ENCODE measurements around the gene TMPRSS12. TPM values are rescaled to one million over a fixed set of nuclear protein-coding genes. Genes with fewer than 3 reads are reported as not detected.
"Not testable (repeated sequence)": the region's sequence is repeated elsewhere in the genome, so short reads cannot be mapped to it uniquely, and the experiment has no call there.

The TMPRSS12 gene
- total RNA-seq, 1 donor from 2014 or later, result not detected

DNA sequence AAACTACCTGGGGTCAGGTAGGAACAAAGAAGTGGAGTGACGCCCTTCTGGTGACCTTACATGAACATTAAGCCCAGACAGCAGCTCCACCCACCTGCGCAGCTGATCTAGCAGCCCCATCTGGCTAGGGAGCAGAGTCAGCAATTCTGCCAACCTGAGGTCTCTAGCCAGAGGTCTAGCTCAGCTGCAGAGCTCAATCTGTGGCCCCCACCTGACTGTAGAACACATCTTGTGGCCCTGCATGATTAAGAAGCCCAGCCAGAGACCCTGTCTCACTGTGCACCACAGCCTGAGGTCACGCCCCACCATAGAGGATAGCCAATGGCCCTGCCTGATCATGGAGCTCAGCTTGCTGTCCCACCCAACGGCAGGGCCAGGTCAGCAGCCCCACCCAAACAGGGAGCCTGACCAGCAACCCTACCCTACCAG lies 59.0 kb downstream of the TMPRSS12 start:
- DNase-seq, result no peak
- no peak overlapping the region for H3K4me3 ChIP-seq
- H3K27me3 ChIP-seq, result no peaks in the 10 kb centered on the region
- TF ChIP-seq, protein P1, sequence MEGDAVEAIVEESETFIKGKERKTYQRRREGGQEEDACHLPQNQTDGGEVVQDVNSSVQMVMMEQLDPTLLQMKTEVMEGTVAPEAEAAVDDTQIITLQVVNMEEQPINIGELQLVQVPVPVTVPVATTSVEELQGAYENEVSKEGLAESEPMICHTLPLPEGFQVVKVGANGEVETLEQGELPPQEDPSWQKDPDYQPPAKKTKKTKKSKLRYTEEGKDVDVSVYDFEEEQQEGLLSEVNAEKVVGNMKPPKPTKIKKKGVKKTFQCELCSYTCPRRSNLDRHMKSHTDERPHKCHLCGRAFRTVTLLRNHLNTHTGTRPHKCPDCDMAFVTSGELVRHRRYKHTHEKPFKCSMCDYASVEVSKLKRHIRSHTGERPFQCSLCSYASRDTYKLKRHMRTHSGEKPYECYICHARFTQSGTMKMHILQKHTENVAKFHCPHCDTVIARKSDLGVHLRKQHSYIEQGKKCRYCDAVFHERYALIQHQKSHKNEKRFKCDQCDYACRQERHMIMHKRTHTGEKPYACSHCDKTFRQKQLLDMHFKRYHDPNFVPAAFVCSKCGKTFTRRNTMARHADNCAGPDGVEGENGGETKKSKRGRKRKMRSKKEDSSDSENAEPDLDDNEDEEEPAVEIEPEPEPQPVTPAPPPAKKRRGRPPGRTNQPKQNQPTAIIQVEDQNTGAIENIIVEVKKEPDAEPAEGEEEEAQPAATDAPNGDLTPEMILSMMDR (IDR thresholded peaks at IDR 0.05), result no peak
- intact Hi-C loops (cut with DNase I), result no loop called here
- no peak for ATAC-seq
- no peak overlapping the region for H3K27ac ChIP-seq
- no peaks in the 10 kb centered on the region for H3K4me1 ChIP-seq
- no peaks in the 10 kb centered on the region for H3K36me3 ChIP-seq
- no peaks in the 10 kb centered on the region for H3K9me3 ChIP-seq

DNA sequence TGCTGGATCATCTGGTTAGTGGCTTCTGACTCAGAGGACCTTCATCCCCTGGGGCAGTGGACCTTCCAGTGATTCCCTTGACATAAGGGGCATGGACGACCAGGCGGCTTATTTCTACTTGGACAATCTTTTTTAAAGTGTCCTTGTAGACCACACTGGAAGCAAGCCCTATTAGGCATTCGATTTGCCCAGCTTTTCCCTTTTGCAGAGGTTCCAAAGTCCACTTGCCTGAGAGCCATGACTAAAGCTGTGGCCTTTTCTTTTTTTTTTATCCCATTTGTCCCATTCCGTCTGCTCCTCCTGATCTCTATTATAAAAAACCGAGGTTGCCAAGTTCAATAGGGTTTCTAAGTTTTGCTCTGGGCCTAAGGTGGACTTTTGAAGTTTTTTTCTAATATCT lies 65.8 kb downstream of the TMPRSS12 start:
- intact Hi-C loops (cut with DNase I); H3K4me3 ChIP-seq; H3K9me3 ChIP-seq; H3K27ac ChIP-seq; H3K4me1 ChIP-seq; H3K27me3 ChIP-seq; ATAC-seq; H3K36me3 ChIP-seq; DNase-seq: not testable (repeated sequence)

DNA sequence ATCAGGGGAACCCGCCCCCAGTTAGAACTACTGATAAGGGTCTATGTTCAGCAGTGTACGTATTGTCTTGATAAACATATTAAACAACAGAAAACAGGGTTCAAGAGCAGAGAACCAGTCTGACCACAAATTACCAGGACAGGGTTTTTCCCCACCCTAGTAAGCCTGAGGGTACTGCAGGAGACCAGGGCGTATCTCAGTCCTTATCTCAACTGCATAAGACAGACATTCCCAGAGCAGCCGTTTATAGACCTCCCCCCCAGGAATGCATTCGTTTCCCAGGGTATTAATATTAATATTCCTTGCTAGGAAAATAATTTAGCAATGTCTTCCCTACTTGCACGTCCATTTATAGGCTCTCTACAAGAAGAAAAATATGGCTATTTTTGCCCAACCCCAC lies 69.6 kb downstream of the TMPRSS12 start:
- H3K36me3 ChIP-seq; intact Hi-C loops (cut with DNase I); ATAC-seq; H3K4me1 ChIP-seq; H3K9me3 ChIP-seq; H3K27me3 ChIP-seq; H3K4me3 ChIP-seq; DNase-seq; H3K27ac ChIP-seq: not testable (repeated sequence)

DNA sequence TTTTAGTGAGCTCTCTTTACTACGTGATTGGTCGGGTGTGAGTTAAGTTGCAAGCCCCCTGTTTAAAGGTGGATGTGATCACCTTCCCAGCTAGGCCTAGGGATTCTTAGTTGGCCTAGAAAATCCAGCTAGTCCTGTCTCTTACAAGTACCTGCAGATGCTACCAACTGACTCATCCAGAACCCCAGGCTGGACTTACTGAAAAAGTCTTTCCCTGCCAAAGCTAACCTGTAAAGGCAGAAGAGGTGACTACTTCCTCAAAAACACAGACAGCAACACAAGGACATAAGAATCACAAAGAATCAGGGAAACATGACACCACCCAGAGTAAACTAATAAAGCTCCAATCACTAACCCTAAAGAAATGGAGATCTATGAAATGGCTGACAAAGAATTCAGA lies 70.5 kb downstream of the TMPRSS12 start:
- intact Hi-C loops (cut with DNase I), result no loop called here
- no peak overlapping the region for H3K27ac ChIP-seq
- no peaks in the 10 kb centered on the region for H3K36me3 ChIP-seq
- no peaks in the 10 kb centered on the region for H3K4me1 ChIP-seq
- H3K9me3 ChIP-seq, result peaks cover 9% of the 10 kb centered on the region
- H3K27me3 ChIP-seq, result no peaks in the 10 kb centered on the region
- no peak for DNase-seq
- H3K4me3 ChIP-seq, result no peak overlapping the region
- ATAC-seq, result no peak
- TF ChIP-seq, protein P1 (IDR thresholded peaks at IDR 0.05), result no peak

DNA sequence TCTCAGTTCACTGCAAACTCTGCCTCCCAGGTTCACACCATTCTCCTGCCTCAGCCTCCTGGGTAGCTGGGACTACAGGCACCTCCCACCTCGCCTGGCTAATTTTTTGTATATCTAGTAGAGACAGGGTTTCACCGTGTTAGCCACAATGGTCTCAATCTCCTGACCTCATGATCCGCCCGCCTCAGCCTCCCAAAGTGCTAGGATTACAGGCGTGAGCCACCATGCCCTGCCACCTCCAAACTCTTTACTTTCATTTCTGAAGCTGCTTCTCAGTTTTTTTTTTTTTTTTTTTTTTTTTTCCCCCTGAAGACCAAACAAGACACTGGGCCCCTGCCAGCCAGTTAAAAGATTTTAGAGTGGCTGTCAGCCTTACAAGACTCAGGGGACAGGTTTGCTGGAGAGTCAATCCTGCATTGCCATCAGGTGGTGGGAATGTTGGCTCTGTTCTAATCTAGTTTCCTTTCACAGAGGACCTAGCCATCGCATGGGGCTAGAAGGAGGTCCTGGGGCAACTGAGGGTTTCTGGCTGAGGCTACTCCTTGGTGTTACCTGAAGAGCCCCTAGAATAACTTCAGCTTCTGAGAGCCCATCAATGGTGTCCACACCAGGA lies 72.3 kb downstream of the TMPRSS12 start:
- TF ChIP-seq, protein P1 (IDR thresholded peaks at IDR 0.05), result no peak
- Histone ChIP-seq H3K36me3 (no peaks in the 10 kb centered on the region), H3K4me3 (no peak overlapping the region), H3K4me1 (no peaks in the 10 kb centered on the region), H3K9me3 (peaks cover 9% of the 10 kb centered on the region), H3K27ac (no peak overlapping the region), H3K27me3 (no peaks in the 10 kb centered on the region)
- intact Hi-C loops (cut with DNase I), result no loop called here
- no peak for DNase-seq
- no peak for ATAC-seq

DNA sequence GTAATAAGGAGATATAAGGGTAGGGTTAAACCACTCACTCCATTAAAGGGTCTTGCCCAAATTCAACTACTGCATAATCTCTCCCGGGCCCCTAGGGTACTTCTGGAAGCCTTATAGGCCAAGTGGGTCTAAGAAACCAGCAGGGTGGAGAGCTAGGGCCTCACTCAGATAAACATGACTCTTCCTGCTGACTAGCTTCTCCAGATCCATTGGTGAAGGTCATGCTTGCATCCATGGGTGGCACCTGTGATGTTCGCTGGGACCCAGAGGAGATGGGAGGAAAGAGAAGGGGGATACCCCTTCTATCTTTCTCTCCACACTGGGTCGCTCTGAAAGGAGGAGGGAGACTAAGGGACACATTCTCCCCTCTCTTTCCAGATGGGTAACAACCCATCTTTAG lies 73.6 kb downstream of the TMPRSS12 start:
- H3K27me3 ChIP-seq, result no peaks in the 10 kb centered on the region
- peaks cover 9% of the 10 kb centered on the region for H3K9me3 ChIP-seq
- no peak overlapping the region for H3K4me3 ChIP-seq
- intact Hi-C loops (cut with DNase I), result no loop called here
- no peak for ATAC-seq
- TF ChIP-seq, protein P1 (IDR thresholded peaks at IDR 0.05), result no peak
- DNase-seq, result no peak
- H3K27ac ChIP-seq, result no peak overlapping the region
- no peaks in the 10 kb centered on the region for H3K4me1 ChIP-seq
- no peaks in the 10 kb centered on the region for H3K36me3 ChIP-seq

All from upper lobe of right lung (tissue), 1 donor.